Body of pancreas (tissue), 4 donors: ENCODE measurements around the gene NFIA.

Experiments used
- POLR2A ChIP-seq, 3 donors: fragments of 450-650 bp; IDR thresholded peaks; one replicate each; pipeline ENCODE4 v1.6.1; 2016; ENCODE audit warnings: antibody characterized with exemption in 3 of 3, mild to moderate bottlenecking in 2 of 3
- TF ChIP-seq, protein P1 (sequence below), 7 experiments: fragments of 450-650 bp in 4 of 7; fragments of 200-600 bp in 3 of 7; sonication (generic) in 3 of 7; IDR thresholded peaks; one replicate each; pipeline ENCODE4 v1.5.1; 2016 to 2019; ENCODE audit warnings: antibody characterized with exemption in 7 of 7

DNA sequence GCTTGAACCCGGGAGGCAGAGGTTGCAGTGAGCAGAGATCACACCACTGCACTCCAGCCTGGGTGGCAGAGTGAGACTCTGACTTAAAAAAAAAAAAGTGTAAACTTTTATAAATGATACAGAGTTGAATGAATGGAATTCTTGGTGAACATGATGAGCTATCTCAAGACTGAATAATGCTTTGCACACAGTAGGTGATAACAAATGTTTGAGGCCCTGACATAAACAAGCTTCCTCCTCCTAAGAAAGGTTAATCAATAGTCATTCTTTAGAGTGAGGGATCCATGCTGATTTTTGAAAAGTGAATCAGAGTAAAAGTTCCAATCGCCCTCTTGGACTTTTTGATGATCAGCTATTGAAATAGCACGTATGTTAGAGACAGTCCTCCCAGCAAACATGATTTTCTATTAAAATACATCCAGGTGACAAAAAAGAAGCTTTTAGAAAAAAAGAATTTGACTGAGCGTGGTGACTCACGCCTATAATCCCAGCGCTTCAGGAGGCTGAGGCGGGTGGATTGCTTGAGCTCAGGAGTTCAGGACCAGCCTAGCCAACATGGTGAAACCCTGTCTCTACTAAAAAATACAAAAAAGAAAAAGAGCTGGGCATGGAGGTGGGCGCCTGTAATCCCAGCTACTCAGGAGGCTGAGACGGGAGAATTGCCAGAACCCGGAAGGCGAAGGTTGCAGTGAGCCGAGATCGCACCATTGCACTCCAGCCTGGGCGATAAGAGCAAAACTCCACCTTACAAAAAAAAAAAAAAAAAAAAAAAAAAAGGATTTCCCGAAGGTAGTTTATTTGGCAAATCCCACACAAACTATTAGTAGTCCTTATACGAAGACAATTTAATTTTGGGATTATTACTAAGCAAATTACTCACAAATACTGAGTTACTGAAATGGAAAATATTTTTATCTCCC, 181.8 kb downstream of the NFIA start:
- TF ChIP-seq, protein P1, sequence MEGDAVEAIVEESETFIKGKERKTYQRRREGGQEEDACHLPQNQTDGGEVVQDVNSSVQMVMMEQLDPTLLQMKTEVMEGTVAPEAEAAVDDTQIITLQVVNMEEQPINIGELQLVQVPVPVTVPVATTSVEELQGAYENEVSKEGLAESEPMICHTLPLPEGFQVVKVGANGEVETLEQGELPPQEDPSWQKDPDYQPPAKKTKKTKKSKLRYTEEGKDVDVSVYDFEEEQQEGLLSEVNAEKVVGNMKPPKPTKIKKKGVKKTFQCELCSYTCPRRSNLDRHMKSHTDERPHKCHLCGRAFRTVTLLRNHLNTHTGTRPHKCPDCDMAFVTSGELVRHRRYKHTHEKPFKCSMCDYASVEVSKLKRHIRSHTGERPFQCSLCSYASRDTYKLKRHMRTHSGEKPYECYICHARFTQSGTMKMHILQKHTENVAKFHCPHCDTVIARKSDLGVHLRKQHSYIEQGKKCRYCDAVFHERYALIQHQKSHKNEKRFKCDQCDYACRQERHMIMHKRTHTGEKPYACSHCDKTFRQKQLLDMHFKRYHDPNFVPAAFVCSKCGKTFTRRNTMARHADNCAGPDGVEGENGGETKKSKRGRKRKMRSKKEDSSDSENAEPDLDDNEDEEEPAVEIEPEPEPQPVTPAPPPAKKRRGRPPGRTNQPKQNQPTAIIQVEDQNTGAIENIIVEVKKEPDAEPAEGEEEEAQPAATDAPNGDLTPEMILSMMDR (IDR thresholded peaks at IDR 0.05): no peak
- TF ChIP-seq POLR2A (IDR thresholded peaks at IDR 0.05): no peak
